ENCODE results near the gene MSH2. TPM values are rescaled to one million over a fixed set of nuclear protein-coding genes. Genes with fewer than 3 reads are reported as not detected.

Gene MSH2
- total RNA-seq (2014; rRNA removed; shearing (Covaris generic)), result 47.2 and 48.1 TPM in 2 replicates

DNA sequence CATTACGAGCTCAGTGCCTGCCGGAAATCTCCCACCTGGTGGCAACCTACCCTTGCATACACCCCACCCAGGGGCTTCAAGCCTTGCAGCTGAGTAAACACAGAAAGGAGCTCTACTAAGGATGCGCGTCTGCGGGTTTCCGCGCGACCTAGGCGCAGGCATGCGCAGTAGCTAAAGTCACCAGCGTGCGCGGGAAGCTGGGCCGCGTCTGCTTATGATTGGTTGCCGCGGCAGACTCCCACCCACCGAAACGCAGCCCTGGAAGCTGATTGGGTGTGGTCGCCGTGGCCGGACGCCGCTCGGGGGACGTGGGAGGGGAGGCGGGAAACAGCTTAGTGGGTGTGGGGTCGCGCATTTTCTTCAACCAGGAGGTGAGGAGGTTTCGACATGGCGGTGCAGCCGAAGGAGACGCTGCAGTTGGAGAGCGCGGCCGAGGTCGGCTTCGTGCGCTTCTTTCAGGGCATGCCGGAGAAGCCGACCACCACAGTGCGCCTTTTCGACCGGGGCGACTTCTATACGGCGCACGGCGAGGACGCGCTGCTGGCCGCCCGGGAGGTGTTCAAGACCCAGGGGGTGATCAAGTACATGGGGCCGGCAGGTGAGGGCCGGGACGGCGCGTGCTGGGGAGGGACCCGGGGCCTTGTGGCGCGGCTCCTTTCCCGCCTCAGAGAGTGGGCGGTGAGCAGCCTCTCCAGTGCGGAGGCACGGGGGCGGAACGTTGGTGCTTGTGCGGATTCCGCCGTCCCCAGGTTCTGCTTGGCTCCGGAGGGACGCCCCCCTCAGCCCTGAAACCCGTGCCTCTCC lies at the start of gene MSH2:
TSS of gene MSH2 (plus strand) at position 352 of the 804 bp plus-strand sequence. CDS start at position 388, 36 bp downstream.

Small RNA genes within 50 kb of the gene (small RNA-seq; reads per million reads assigned to genes)
- not detected for gene MIR559
- not detected for gene RF00017
- 0.21 reads per million for gene RN7SKP119

Other genes with a start within 250 kb of the MSH2 start
- gene STPG4, start 247.8 kb upstream of the MSH2 start, total RNA-seq (2014; rRNA removed; shearing (Covaris generic)), result 0.15 and 0.45 TPM in 2 replicates
- 594 and 768 TPM in 2 replicates for gene CALM2, start 226.6 kb upstream of the MSH2 start, total RNA-seq (2014; rRNA removed; shearing (Covaris generic))
- gene EPCAM, start 33.8 kb upstream of the MSH2 start, total RNA-seq (2014; rRNA removed; shearing (Covaris generic)), result 0.96 TPM in 1 of 2 replicates, not detected in the other
- gene KCNK12, start 167.8 kb downstream of the MSH2 start, total RNA-seq (2014; rRNA removed; shearing (Covaris generic)), result not detected in 2 replicates